Naive thymus-derived CD4-positive, alpha-beta T cell (primary cell): Measurements from ENCODE around the gene PNPLA2. TPM values are rescaled to one million over a fixed set of nuclear protein-coding genes. Genes with fewer than 3 reads are reported as not detected.

ENCODE experiments used
- ATAC-seq: fragments of 150-1000 bp; cut with Tn5 transposase; 2 replicates; pipeline ENCODE4 v1.10.0; 2021; ENCODE audit warnings: mild to moderate bottlenecking, moderate library complexity
- CTCF ChIA-PET: fragments of 350-600 bp; sonication (Branson Sonifier 250); formaldehyde crosslinking; loops from one replicate; lab custom pipeline; 2021; ENCODE audit warnings: antibody characterized with exemption; lab: Charles Lee
- POLR2A ChIA-PET: fragments of 350-600 bp; sonication (Branson Sonifier 250); formaldehyde crosslinking; loops from one replicate; lab custom pipeline; 2021; ENCODE audit warnings: antibody characterized with exemption, inconsistent platforms; lab: Charles Lee
- DNase-seq, 9 donors: peaks; one replicate each; pipeline versions ENCODE4 v3.0.0 to v3.0.0-alpha.2; 2020 to 2022; ENCODE audit warnings: mixed read lengths in 1 of 9
- H3K27ac ChIP-seq: one replicate; pipeline ENCODE4 v1.7.0; 2013; ENCODE audit warnings: mild to moderate bottlenecking, low read depth, low read length, moderate library complexity
- H3K27me3 ChIP-seq, 2 donors: one replicate each; pipeline ENCODE4 v1.7.0; 2013; ENCODE audit warnings: low read length in 2 of 2, mild to moderate bottlenecking in 2 of 2, moderate library complexity in 2 of 2; ENCODE audit not compliant: control insufficient read depth in 2 of 2, insufficient read depth in 2 of 2
- H3K36me3 ChIP-seq, 3 experiments: 1 replicate in 2 of 3; 2 replicates in 1 of 3; pipeline ENCODE4 v1.7.0; 2013; ENCODE audit warnings: low read length in 3 of 3, mild to moderate bottlenecking in 3 of 3, moderate library complexity in 1 of 3; ENCODE audit not compliant: insufficient read depth in 3 of 3, control insufficient read depth in 2 of 3
- H3K4me1 ChIP-seq, 2 donors: one replicate each; pipeline ENCODE4 v1.7.0; 2013; ENCODE audit warnings: low read length in 2 of 2, mild to moderate bottlenecking in 2 of 2, moderate library complexity in 1 of 2; ENCODE audit not compliant: control insufficient read depth in 2 of 2, insufficient read depth in 2 of 2
- H3K4me3 ChIP-seq: 2 replicates; pipeline ENCODE4 v1.7.0; 2013; ENCODE audit warnings: mild to moderate bottlenecking, low read length
- H3K9me3 ChIP-seq, 3 experiments: 1 replicate in 2 of 3; 2 replicates in 1 of 3; pipeline ENCODE4 v1.7.0; 2013; ENCODE audit warnings: low read length in 3 of 3; ENCODE audit not compliant: control insufficient read depth in 2 of 3
- H3K27ac Mint-ChIP-seq, 9 donors: one replicate each; pipeline ENCODE4 v1.8.0; 2020 to 2022; ENCODE audit warnings: mixed read lengths in 9 of 9, mild to moderate bottlenecking in 8 of 9, moderate library complexity in 5 of 9, inconsistent platforms in 2 of 9
- H3K27me3 Mint-ChIP-seq, 5 donors: one replicate each; pipeline ENCODE4 v1.8.0; 2021 to 2022; ENCODE audit warnings: mixed read lengths in 5 of 5, mild to moderate bottlenecking in 1 of 5
- H3K36me3 Mint-ChIP-seq, 5 donors: one replicate each; pipeline ENCODE4 v1.8.0; 2020 to 2022; ENCODE audit warnings: mixed read lengths in 5 of 5, mild to moderate bottlenecking in 3 of 5, inconsistent platforms in 1 of 5
- H3K4me1 Mint-ChIP-seq, 7 donors: one replicate each; pipeline ENCODE4 v1.8.0; 2020 to 2022; ENCODE audit warnings: mixed read lengths in 7 of 7, mild to moderate bottlenecking in 3 of 7, inconsistent platforms in 1 of 7
- H3K4me3 Mint-ChIP-seq, 10 donors: one replicate each; pipeline ENCODE4 v1.8.0; 2020 to 2022; ENCODE audit warnings: mild to moderate bottlenecking in 10 of 10, mixed read lengths in 10 of 10, moderate library complexity in 6 of 10, inconsistent platforms in 2 of 10
- H3K9me3 Mint-ChIP-seq, 11 donors: one replicate each; pipeline ENCODE4 v1.8.0; 2020 to 2022; ENCODE audit warnings: mixed read lengths in 11 of 11, mild to moderate bottlenecking in 4 of 11, inconsistent platforms in 1 of 11, moderate library complexity in 1 of 11
- intact Hi-C, 2 donors: fragments of 100-400 bp; cut with micrococcal nuclease; formaldehyde crosslinking; loops; one replicate each; pipeline ENCODE4 v1.15.1; 2023
- polyA plus RNA-seq, 2 donors: library from polyadenylated mRNA; unstranded; fragments of 300-500 nt; fragmentation: Illumina TruSeq; gene quantifications; one replicate each; pipeline ENCODE4 v1.2.3, GENCODE V29; 2021
- total RNA-seq, 6 experiments: library from RNA in 5 of 6; stranded (reverse) in 5 of 6; gene quantifications; 1 replicate in 5 of 6; 2 replicates in 1 of 6; pipeline ENCODE4 v1.2.3 and lab custom pipeline; 2021 to 2026

The PNPLA2 gene
- total and polyA plus RNA-seq, 7 experiments from 2014 or later = 26.0 to 237 (median 203) TPM

DNA sequence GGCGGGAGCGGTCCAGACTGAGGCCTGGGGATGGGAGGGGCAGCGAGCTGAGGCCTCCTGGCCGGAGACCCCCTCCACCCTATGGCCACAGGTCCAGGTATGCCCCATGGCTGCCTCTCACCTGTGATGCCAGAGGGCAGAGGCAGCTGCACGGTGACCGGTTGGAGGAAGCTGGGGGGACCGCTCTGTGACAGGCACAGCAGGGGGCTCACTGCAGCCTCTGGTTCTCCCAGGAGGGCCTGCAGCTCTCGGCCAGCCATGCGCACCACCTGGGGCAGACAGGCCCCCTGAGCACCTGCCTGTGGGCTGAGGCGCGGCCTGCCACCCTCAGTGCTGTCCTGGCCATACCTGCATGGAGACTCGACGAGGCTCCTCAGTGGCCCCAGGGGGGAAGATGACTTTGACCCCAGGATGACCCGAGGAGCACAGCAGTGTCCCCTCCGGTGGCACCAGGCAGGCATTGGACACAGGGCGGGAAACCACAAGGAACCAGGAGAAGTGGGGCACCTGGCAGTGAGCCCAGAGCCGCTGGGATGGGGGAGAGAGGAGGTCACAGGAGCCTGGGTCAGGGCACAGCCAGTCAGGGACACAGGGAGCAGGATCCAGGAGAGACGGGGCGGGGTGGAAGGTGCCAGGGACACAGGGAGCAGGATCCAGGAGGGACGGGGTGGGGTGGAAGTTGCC, 17.5 kb upstream of the PNPLA2 start:
- no peaks in the 10 kb centered on the region for H3K9me3 ChIP-seq
- Mint-ChIP-seq H3K36me3 (peaks cover 0 to 2% (median 0%) of the 10 kb centered on the region in 5 donors), H3K4me1 (peaks cover 0 to 17% (median 13%) of the 10 kb centered on the region in 7 donors), H3K4me3 (peak overlapping the region in 3 of 10 donors; percentile 21 to 58 (median 25)), H3K27ac (peak overlapping the region in 1 of 9 donors; percentile 18), H3K9me3 (no peaks in the 10 kb centered on the region), H3K27me3 (no peaks in the 10 kb centered on the region)
- ATAC-seq (no peak), DNase-seq (no peak)
- intact Hi-C loops = no loop called here
- ChIA-PET CTCF (no interaction called here), POLR2A (interaction anchor here (1.7 to 8.5 kb wide), 2 partner anchors 10 to 18 kb away, joined by 4 to 66 read pairs; partner anchors contain the start of gene PNPLA2)
- H3K4me3 ChIP-seq = no peak overlapping the region
- H3K27ac ChIP-seq = no peak overlapping the region
- H3K4me1 ChIP-seq = peaks cover 15 to 28% of the 10 kb centered on the region in 2 donors
- H3K36me3 ChIP-seq = peaks cover 0 to 35% (median 5%) of the 10 kb centered on the region in 3 experiments
- no peaks in the 10 kb centered on the region for H3K27me3 ChIP-seq

GRCh38 chr11:802018-802617, 16.6 kb upstream of the PNPLA2 start:
- ChIA-PET POLR2A (interaction anchor here (1.7 to 8.5 kb wide), 2 partner anchors 11 to 17 kb away, joined by 4 to 66 read pairs; partner anchors contain the start of gene PNPLA2), CTCF (interaction anchor here (0.6 kb wide), 1 partner anchor 257 kb away, joined by 3 read pairs; no protein-coding TSS in a partner anchor)
- Histone ChIP-seq H3K4me3 (no peak overlapping the region), H3K4me1 (peaks cover 7 to 19% of the 10 kb centered on the region in 2 donors), H3K27ac (no peak overlapping the region), H3K36me3 (peaks cover 0 to 35% (median 5%) of the 10 kb centered on the region in 3 experiments), H3K27me3 (no peaks in the 10 kb centered on the region), H3K9me3 (no peaks in the 10 kb centered on the region)
- H3K4me3 Mint-ChIP-seq = no peak overlapping the region
- DNase-seq (no peak), ATAC-seq (no peak)
- H3K36me3 Mint-ChIP-seq = peaks cover 0 to 2% (median 0%) of the 10 kb centered on the region in 5 donors
- peaks cover 0 to 14% (median 10%) of the 10 kb centered on the region in 7 donors for H3K4me1 Mint-ChIP-seq
- H3K9me3 Mint-ChIP-seq = no peaks in the 10 kb centered on the region
- H3K27ac Mint-ChIP-seq = no peak overlapping the region
- H3K27me3 Mint-ChIP-seq = no peaks in the 10 kb centered on the region
- intact Hi-C loops = no loop called here

DNA sequence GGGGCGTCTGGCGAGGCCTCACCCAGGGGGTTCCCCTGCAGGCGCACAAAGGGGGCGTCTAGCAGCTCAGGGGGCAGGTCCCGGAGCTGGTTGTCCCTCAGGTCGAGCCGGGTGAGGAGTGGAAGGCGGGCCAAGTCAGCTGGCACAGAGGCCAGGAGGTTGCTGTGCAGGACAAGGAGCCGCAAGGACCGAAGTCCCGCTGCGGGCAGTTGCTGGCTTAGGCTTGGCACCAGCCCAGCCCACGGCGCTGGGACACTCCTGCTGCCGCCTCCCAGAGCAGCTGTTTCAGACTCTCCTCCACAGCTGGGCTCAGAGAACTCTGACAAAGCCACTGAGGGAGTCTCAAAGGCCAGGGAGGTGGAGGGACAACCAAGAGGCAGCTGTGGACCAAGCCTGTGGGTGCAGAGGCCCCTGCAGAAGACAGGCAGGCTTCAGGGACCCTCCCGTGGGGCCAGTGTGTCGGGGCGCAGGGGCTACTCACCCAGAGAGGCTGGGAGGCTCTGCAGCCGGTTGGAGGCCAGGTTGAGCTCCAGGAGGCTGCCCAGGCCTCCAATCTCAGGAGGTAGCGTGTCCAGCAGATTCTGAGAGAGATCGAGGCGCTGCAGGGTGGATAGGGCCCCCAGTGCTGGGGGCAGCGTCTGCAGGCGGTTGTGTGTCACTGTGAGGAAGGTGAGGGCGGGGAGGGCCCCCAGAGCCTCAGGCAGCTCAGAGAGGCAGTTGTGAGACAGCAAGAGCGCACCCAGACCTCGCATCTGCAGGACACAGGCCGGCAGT, 15.8 kb upstream of the PNPLA2 start:
- Histone ChIP-seq H3K27ac (no peak overlapping the region), H3K4me3 (no peak overlapping the region), H3K27me3 (no peaks in the 10 kb centered on the region), H3K36me3 (peaks cover 0 to 32% (median 5%) of the 10 kb centered on the region in 3 experiments), H3K4me1 (peaks cover 7 to 18% of the 10 kb centered on the region in 2 donors), H3K9me3 (no peaks in the 10 kb centered on the region)
- Mint-ChIP-seq H3K27ac (peak overlapping the region in 1 of 9 donors; percentile 32), H3K4me3 (peak overlapping the region in 4 of 10 donors; percentile 35 to 81 (median 50)), H3K27me3 (no peaks in the 10 kb centered on the region), H3K36me3 (peaks cover 0 to 4% (median 0%) of the 10 kb centered on the region in 5 donors), H3K9me3 (peaks cover 0 to 2% (median 0%) of the 10 kb centered on the region in 11 donors), H3K4me1 (peaks cover 0 to 15% (median 10%) of the 10 kb centered on the region in 7 donors)
- ChIA-PET CTCF (no interaction called here), POLR2A (interaction anchor here (0.8 to 8.5 kb wide), 4 partner anchors 9 to 16 kb away, joined by 3 to 66 read pairs (median 4); partner anchors contain the start of gene PNPLA2)
- DNase-seq (no peak), ATAC-seq (no peak)
- intact Hi-C loops = no loop called here

DNA sequence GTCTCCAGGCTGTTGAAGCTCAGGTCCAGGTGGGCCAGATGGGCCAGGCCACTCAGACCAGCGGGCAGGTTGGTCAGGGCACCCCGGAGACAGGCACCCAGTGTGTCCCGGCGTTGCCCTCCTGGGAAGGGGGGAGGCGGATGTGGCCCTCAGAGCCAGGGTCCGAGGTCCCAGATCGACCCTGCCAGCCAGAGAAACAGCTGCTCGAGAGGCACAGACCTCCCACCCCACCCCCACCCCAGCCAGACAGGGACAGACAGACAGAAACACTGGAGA, 15.3 kb upstream of the PNPLA2 start:
- CTCF ChIA-PET = no interaction called here

DNA sequence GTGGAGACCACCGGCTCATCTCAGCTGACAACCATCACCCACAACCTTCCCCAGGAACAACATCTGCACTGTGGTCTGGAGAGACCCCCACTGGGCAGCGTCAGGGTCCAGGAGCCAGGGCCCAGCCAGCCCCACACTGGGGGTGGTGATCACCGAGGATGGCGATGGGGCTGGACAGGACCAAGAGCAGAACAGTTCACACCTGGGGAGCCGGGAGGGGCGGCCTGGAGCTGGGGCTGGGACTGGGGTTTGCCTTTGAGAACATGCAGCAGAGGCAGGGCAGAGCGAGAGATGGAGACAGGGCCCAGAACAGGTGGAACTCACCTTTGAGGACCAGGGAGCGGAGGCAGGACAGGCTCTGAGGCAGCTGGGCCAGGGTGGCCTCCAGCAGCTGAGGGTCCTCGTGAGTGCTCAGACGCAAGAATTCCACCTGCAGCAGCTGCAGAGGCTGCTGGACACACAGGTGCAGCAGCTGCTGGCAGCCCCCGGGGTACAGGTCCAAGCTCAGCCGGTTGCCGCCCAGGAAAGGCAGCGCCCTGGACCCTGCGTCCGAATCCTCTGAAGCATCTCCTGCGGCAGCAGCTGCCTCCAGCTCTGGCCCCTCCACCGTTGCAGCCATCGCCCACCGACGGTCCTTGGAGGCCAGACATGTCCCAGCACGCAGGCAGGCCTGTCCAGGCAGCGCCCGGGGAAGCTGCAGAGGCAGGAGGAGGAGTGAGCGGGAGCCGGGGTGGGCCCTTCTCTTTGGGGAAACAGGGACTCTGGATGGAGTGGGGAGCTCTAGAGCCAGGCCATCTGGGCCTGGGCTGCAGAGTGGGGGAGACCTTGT, 14.7 kb upstream of the PNPLA2 start:
- no peak for ATAC-seq
- H3K4me3 ChIP-seq = peak overlapping the region; percentile 66
- no peaks in the 10 kb centered on the region for H3K9me3 ChIP-seq
- H3K9me3 Mint-ChIP-seq = peaks cover 0 to 2% (median 0%) of the 10 kb centered on the region in 11 donors
- intact Hi-C loops = loop anchor here in 1 of 2 donors (2.0 kb wide), 1 partner anchor 109 kb away; the partner anchor contains the start of genes DEAF1 and TMEM80
- ChIA-PET POLR2A (interaction anchor here (0.5 to 8.5 kb wide), 9 partner anchors 8 to 392 kb away, joined by 3 to 66 read pairs (median 4); partner anchors contain the start of genes PNPLA2, POLR2L, RNH1 and TSPAN4), CTCF (interaction anchor here (0.9 kb wide), 1 partner anchor 13 kb away, joined by 3 read pairs; no protein-coding TSS in a partner anchor)
- DNase-seq = no peak
- peak overlapping the region in 4 of 9 donors; percentile 46 to 84 (median 72) for H3K27ac Mint-ChIP-seq
- H3K4me1 ChIP-seq = peaks cover 15 to 17% of the 10 kb centered on the region in 2 donors
- peak overlapping the region; percentile 69 to 88 (median 78) for H3K4me3 Mint-ChIP-seq
- H3K4me1 Mint-ChIP-seq = peaks cover 0 to 25% (median 18%) of the 10 kb centered on the region in 7 donors
- H3K36me3 ChIP-seq = peaks cover 0 to 32% (median 5%) of the 10 kb centered on the region in 3 experiments
- no peaks in the 10 kb centered on the region for H3K27me3 ChIP-seq
- no peaks in the 10 kb centered on the region for H3K27me3 Mint-ChIP-seq
- H3K27ac ChIP-seq = peak overlapping the region; percentile 91
- peaks cover 0 to 5% (median 0%) of the 10 kb centered on the region in 5 donors for H3K36me3 Mint-ChIP-seq

More for the DNA sequence above, 15.3 kb upstream of the PNPLA2 start:
- H3K4me3 ChIP-seq = no peak overlapping the region
- Mint-ChIP-seq H3K27ac (peak overlapping the region in 1 of 9 donors; percentile 32), H3K9me3 (peaks cover 0 to 2% (median 0%) of the 10 kb centered on the region in 11 donors), H3K27me3 (no peaks in the 10 kb centered on the region), H3K36me3 (peaks cover 0 to 5% (median 0%) of the 10 kb centered on the region in 5 donors), H3K4me1 (peaks cover 0 to 19% (median 13%) of the 10 kb centered on the region in 7 donors), H3K4me3 (peak overlapping the region in 5 of 10 donors; percentile 4 to 88 (median 87))
- H3K27me3 ChIP-seq = no peaks in the 10 kb centered on the region
- H3K27ac ChIP-seq = no peak overlapping the region
- POLR2A ChIA-PET = interaction anchor here (0.5 to 8.5 kb wide), 6 partner anchors 9 to 391 kb away, joined by 3 to 66 read pairs (median 4); partner anchors contain the start of genes PNPLA2, POLR2L and TSPAN4
- DNase-seq (no peak), ATAC-seq (no peak)
- peaks cover 0 to 32% (median 5%) of the 10 kb centered on the region in 3 experiments for H3K36me3 ChIP-seq
- peaks cover 9 to 19% of the 10 kb centered on the region in 2 donors for H3K4me1 ChIP-seq
- H3K9me3 ChIP-seq = no peaks in the 10 kb centered on the region
- intact Hi-C loops = no loop called here
